H1 (cell line): ENCODE results near the gene TGFBR2. TPM values are rescaled to one million over a fixed set of nuclear protein-coding genes. Genes with fewer than 3 reads are reported as not detected.

Source experiments
- CTCF ChIA-PET: fragments of 300-600 bp; sonication (Branson Sonifier 250); formaldehyde crosslinking; loops from one replicate; lab custom pipeline; 2021; ENCODE audit not compliant: partially characterized antibody; lab: Charles Lee
- POLR2A ChIA-PET: fragments of 300-600 bp; sonication (Branson Sonifier 250); formaldehyde crosslinking; loops from one replicate; lab custom pipeline; 2021; ENCODE audit warnings: inconsistent platforms; ENCODE audit not compliant: partially characterized antibody; lab: Charles Lee
- DNase-seq, 2 experiments: peaks; one replicate each; pipeline versions ENCODE4 v3.0.0 to v3.0.0-alpha.2; 2010 to 2022; ENCODE audit warnings: low spot score in 2 of 2, low read depth in 1 of 2, mixed read lengths in 1 of 2
- FAIRE-seq: peaks from 2 replicates; lab custom pipeline; 2011; peaks lifted over from hg19 to GRCh38; lab: Jason Lieb, UNC
- H2AFZ ChIP-seq: 2 replicates; pipeline ENCODE4 v1.8.1; 2012; ENCODE audit warnings: low read length, inconsistent platforms
- H2AK5ac ChIP-seq: 2 replicates; pipeline ENCODE4 v1.6.1; 2013; ENCODE audit warnings: low read depth, low read length
- H2BK120ac ChIP-seq: replicated peaks from 2 replicates; pipeline ENCODE3; 2013; ENCODE audit warnings: low read depth, low read length, inconsistent platforms
- H2BK12ac ChIP-seq: 2 replicates; pipeline ENCODE4 v1.6.1; 2013; ENCODE audit warnings: low read depth, low read length
- H2BK15ac ChIP-seq: 2 replicates; pipeline ENCODE4 v1.6.1; 2013; ENCODE audit warnings: low read length
- H2BK20ac ChIP-seq: 2 replicates; pipeline ENCODE4 v1.6.1; 2013; ENCODE audit warnings: low read length
- H2BK5ac ChIP-seq: 2 replicates; pipeline ENCODE4 v1.6.1; 2013; ENCODE audit warnings: low read depth, low read length
- H3K14ac ChIP-seq: 2 replicates; pipeline ENCODE4 v1.6.1; 2013; ENCODE audit warnings: inconsistent platforms; ENCODE audit not compliant: insufficient read length
- H3K18ac ChIP-seq: 2 replicates; pipeline ENCODE4 v1.6.1; 2013; ENCODE audit warnings: low read length; ENCODE audit errors: extremely low read depth
- H3K23ac ChIP-seq: 2 replicates; pipeline ENCODE4 v1.6.1; 2013; ENCODE audit warnings: inconsistent platforms; ENCODE audit not compliant: insufficient read length
- H3K23me2 ChIP-seq: 2 replicates; pipeline ENCODE4 v1.6.1; 2013; ENCODE audit warnings: low read depth, low read length
- H3K27ac ChIP-seq: 2 replicates; pipeline ENCODE4 v1.6.1; 2011; ENCODE audit warnings: low read depth, low read length, inconsistent platforms
- H3K27me3 ChIP-seq, 4 experiments: replicated peaks in 1 of 4; 1 replicate in 1 of 4; 2 replicates in 3 of 4; pipeline versions ENCODE4 v1.6.1 to v1.8.1; 2011 to 2013; ENCODE audit warnings: low read length in 3 of 4, mild to moderate bottlenecking in 3 of 4, inconsistent platforms in 2 of 4, mixed read lengths in 2 of 4, moderate library complexity in 1 of 4; ENCODE audit not compliant: control insufficient read depth in 3 of 4, insufficient read depth in 3 of 4; ENCODE audit errors: extremely low read depth in 1 of 4
- H3K36me3 ChIP-seq, 4 experiments: 2 replicates each; pipeline versions ENCODE4 v1.6.1 to v1.8.1; 2011 to 2013; ENCODE audit warnings: mild to moderate bottlenecking in 4 of 4, low read length in 3 of 4, moderate library complexity in 2 of 4, control low read depth in 1 of 4, inconsistent platforms in 1 of 4; ENCODE audit not compliant: insufficient read depth in 4 of 4, control insufficient read depth in 2 of 4
- H3K4ac ChIP-seq: replicated peaks from 2 replicates; pipeline ENCODE3; 2013; ENCODE audit warnings: low read length, low read depth, mixed read lengths, inconsistent platforms; ENCODE audit not compliant: insufficient read length
- H3K4me1 ChIP-seq, 4 experiments: replicated peaks in 1 of 4; 1 replicate in 1 of 4; 2 replicates in 3 of 4; pipeline versions ENCODE4 v1.6.1 to v1.8.1; 2011 to 2013; ENCODE audit warnings: low read length in 3 of 4, inconsistent platforms in 2 of 4, mixed read lengths in 1 of 4; ENCODE audit not compliant: insufficient read depth in 4 of 4, control insufficient read depth in 3 of 4
- H3K4me2 ChIP-seq, 2 experiments: 2 replicates each; pipeline versions ENCODE4 v1.6.1 to v1.8.1; 2011 to 2013; ENCODE audit warnings: low read depth in 2 of 2, low read length in 2 of 2, control low read depth in 1 of 2, inconsistent platforms in 1 of 2, mild to moderate bottlenecking in 1 of 2; ENCODE audit not compliant: insufficient read depth in 1 of 2
- H3K4me3 ChIP-seq, 4 experiments: fragments of 200-600, 300-600 bp in 1 of 4; sonication (generic), shearing (Covaris generic), sonication (Bioruptor Twin) in 1 of 4; 2 replicates each; pipeline versions ENCODE4 v1.5.1 to v1.8.1; 2011 to 2016; ENCODE audit warnings: low read length in 4 of 4, low read depth in 3 of 4, control low read depth in 2 of 4, inconsistent platforms in 2 of 4, mild to moderate bottlenecking in 2 of 4, mixed read lengths in 1 of 4, moderate library complexity in 1 of 4; ENCODE audit not compliant: insufficient read depth in 2 of 4; ENCODE audit errors: extremely low read depth in 1 of 4
- H3K56ac ChIP-seq: replicated peaks from 2 replicates; pipeline ENCODE3; 2013; ENCODE audit warnings: low read depth, mild to moderate bottlenecking, mixed read lengths, low read length, inconsistent platforms; ENCODE audit not compliant: insufficient read length
- H3K79me1 ChIP-seq: 2 replicates; pipeline ENCODE4 v1.6.1; 2013; ENCODE audit warnings: low read depth, low read length, control low read depth
- H3K79me2 ChIP-seq, 2 experiments: 2 replicates each; pipeline versions ENCODE4 v1.6.1 to v1.8.1; 2012 to 2013; ENCODE audit warnings: low read length in 2 of 2, mild to moderate bottlenecking in 2 of 2, inconsistent platforms in 1 of 2; ENCODE audit not compliant: insufficient read depth in 2 of 2, control insufficient read depth in 1 of 2
- H3K9ac ChIP-seq, 4 experiments: replicated peaks in 1 of 4; 1 replicate in 1 of 4; 2 replicates in 3 of 4; pipeline versions ENCODE4 v1.6.1 to v1.8.1; 2011 to 2013; ENCODE audit warnings: low read depth in 3 of 4, low read length in 3 of 4, control low read depth in 2 of 4, mild to moderate bottlenecking in 2 of 4, moderate library complexity in 2 of 4, inconsistent platforms in 1 of 4; ENCODE audit errors: extremely low read depth in 1 of 4
- H3K9me3 ChIP-seq, 2 experiments: 2 replicates each; pipeline versions ENCODE4 v1.6.1 to v1.8.1; 2012 to 2013; ENCODE audit warnings: mild to moderate bottlenecking in 2 of 2, moderate library complexity in 2 of 2, control low read depth in 1 of 2, inconsistent platforms in 1 of 2, low read depth in 1 of 2, low read length in 1 of 2, mixed read lengths in 1 of 2; ENCODE audit not compliant: insufficient read depth in 2 of 2
- H4K20me1 ChIP-seq, 2 experiments: replicated peaks in 1 of 2; 2 replicates each; pipeline versions ENCODE3 to v1.8.1; 2011 to 2013; ENCODE audit warnings: inconsistent platforms in 2 of 2, low read length in 2 of 2, mild to moderate bottlenecking in 1 of 2; ENCODE audit not compliant: insufficient read depth in 2 of 2, control insufficient read depth in 1 of 2
- H4K5ac ChIP-seq: 2 replicates; pipeline ENCODE4 v1.6.1; 2013; ENCODE audit warnings: low read length, low read depth, mixed read lengths, inconsistent platforms; ENCODE audit not compliant: insufficient read length
- H4K8ac ChIP-seq: 2 replicates; pipeline ENCODE4 v1.8.0; 2013; ENCODE audit warnings: mild to moderate bottlenecking, moderate library complexity, low read length, inconsistent platforms; ENCODE audit not compliant: insufficient read depth; ENCODE audit errors: extremely low read depth
- H4K91ac ChIP-seq: replicated peaks from 2 replicates; pipeline ENCODE3; 2013; ENCODE audit warnings: low read length, mixed read lengths, inconsistent platforms; ENCODE audit not compliant: insufficient read length
- ASH2L ChIP-seq: fragments of 200-600, 300-600 bp; sonication (generic); IDR thresholded peaks from one replicate; pipeline ENCODE4 v1.7.1; 2017; ENCODE audit warnings: low read length
- BCL11A ChIP-seq, 2 experiments: IDR thresholded peaks; one replicate each; pipeline ENCODE4 v1.6.1; 2011; ENCODE audit warnings: low read depth in 2 of 2, low read length in 2 of 2, mild to moderate bottlenecking in 2 of 2
- CHD1 ChIP-seq: IDR thresholded peaks from 2 replicates; pipeline ENCODE4 v1.6.1; 2012; ENCODE audit warnings: low read depth, low read length, improper control_type of control experiment
- EGR1 ChIP-seq: IDR thresholded peaks from 2 replicates; pipeline ENCODE4 v1.6.1; 2011; ENCODE audit warnings: low read depth, low read length, borderline replicate concordance
- EP300 ChIP-seq, 2 experiments: IDR thresholded peaks; 1 replicate in 1 of 2; 2 replicates in 1 of 2; pipeline ENCODE4 v1.6.1; 2011 to 2012; ENCODE audit warnings: low read depth in 2 of 2, low read length in 2 of 2, mild to moderate bottlenecking in 2 of 2, borderline replicate concordance in 1 of 2, inconsistent platforms in 1 of 2, moderate library complexity in 1 of 2
- GABPA ChIP-seq: IDR thresholded peaks from 2 replicates; pipeline ENCODE4 v1.6.1; 2011; ENCODE audit warnings: mild to moderate bottlenecking, low read length, moderate library complexity, borderline replicate concordance; ENCODE audit not compliant: insufficient read depth
- GTF2F1 ChIP-seq: IDR thresholded peaks from 2 replicates; pipeline ENCODE4 v1.6.1; 2012; ENCODE audit warnings: low read depth, low read length, improper control_type of control experiment, borderline replicate concordance
- JUND ChIP-seq: IDR thresholded peaks from 2 replicates; pipeline ENCODE4 v1.6.1; 2011; ENCODE audit warnings: mild to moderate bottlenecking, improper control_type of control experiment, low read length
- KDM1A ChIP-seq: fragments of 200-600, 300-600 bp; sonication (generic); IDR thresholded peaks from 2 replicates; pipeline ENCODE4 v1.7.1; 2016; ENCODE audit warnings: mild to moderate bottlenecking, low read length, borderline replicate concordance
- KDM5A ChIP-seq: fragments of 200-600 bp; IDR thresholded peaks from 2 replicates; pipeline ENCODE4 v1.7.1; 2012; ENCODE audit warnings: mild to moderate bottlenecking, low read length, inconsistent platforms, mixed read lengths
- RBBP5 ChIP-seq: IDR thresholded peaks from 2 replicates; pipeline ENCODE4 v1.7.1; 2012; ENCODE audit warnings: low read depth, mild to moderate bottlenecking, inconsistent platforms, low read length, moderate library complexity, borderline replicate concordance
- SAP30 ChIP-seq: fragments of 300-600 bp; sonication (generic); IDR thresholded peaks from 2 replicates; pipeline ENCODE4 v1.7.1; 2012; ENCODE audit warnings: low read length, moderate library complexity, mild to moderate bottlenecking, inconsistent platforms; ENCODE audit not compliant: insufficient read depth, insufficient replicate concordance
- SIX5 ChIP-seq: IDR thresholded peaks from 2 replicates; pipeline ENCODE4 v1.6.1; 2011; ENCODE audit warnings: mild to moderate bottlenecking, low read depth, low read length
- TEAD4 ChIP-seq: IDR thresholded peaks from 2 replicates; pipeline ENCODE4 v1.6.1; 2012; ENCODE audit warnings: low read depth, low read length, inconsistent platforms, mixed read lengths
- YY1 ChIP-seq: IDR thresholded peaks from 2 replicates; pipeline ENCODE4 v1.6.1; 2011; ENCODE audit warnings: low read depth, mild to moderate bottlenecking, low read length
- WGBS, 2 experiments: shearing (Covaris generic) in 1 of 2; methylation state at CpG; one replicate each; pipeline versions ENCODE4 v1.1.6 to v1.1.7; 2013 to 2015; ENCODE audit warnings: low lambda C conversion rate in 2 of 2, mixed read lengths in 2 of 2, inconsistent platforms in 1 of 2, low coverage in 1 of 2, missing lambda C conversion rate in 1 of 2; ENCODE audit not compliant: insufficient replicate concordance in 2 of 2, insufficient coverage in 1 of 2, insufficient read length in 1 of 2; ENCODE audit errors: extremely low coverage in 1 of 2, missing lambda C conversion rate in 1 of 2; 5-methylcytosine and 5-hydroxymethylcytosine counted together
- polyA plus RNA-seq, 7 experiments: library from polyadenylated mRNA; depleted of rRNA in 3 of 7; stranded (reverse) in 5 of 7; unstranded in 2 of 7; fragments of >200 nt in 5 of 7; fragments of 200-250 nt in 2 of 7; gene quantifications; 1 replicate in 5 of 7; 2 replicates in 1 of 7; 4 replicates in 1 of 7; pipeline versions ENCODE4 v1.2.1 to v1.2.3, GENCODE V29; 2011 to 2013; ENCODE audit warnings: missing spikeins in 2 of 7, mixed read lengths in 2 of 7
- total RNA-seq: library from RNA; stranded (reverse); fragmentation: NEBNext Ultra II Directional; extraction: Animal tissue kit (Norgen Biotek cat#: 25700); gene quantifications from 2 replicates; pipeline ENCODE4 v1.2.1, GENCODE V29; 2021

TGFBR2 gene
- total and polyA plus RNA-seq, 2 of the 8 experiments (the other 6 are each of a cell fraction or from before 2014, with no cell fraction given) = 4.2 to 7.4 TPM

- Histone ChIP-seq H2AK5ac (no peak overlapping the region), H2BK5ac (no peak overlapping the region), H3K4ac (no peak overlapping the region), H4K91ac (no peak overlapping the region), H2BK120ac (no peak overlapping the region), H4K20me1 (peaks cover 0 to 3% of the 10 kb centered on the region in 2 experiments), H3K14ac (no peak overlapping the region), H3K4me2 (peak overlapping the region; percentile 12 to 21; a peak in 1 of 4 replicates), H3K23ac (no peak overlapping the region), H3K9ac (no peak overlapping the region), H3K18ac (no peak overlapping the region), H2BK12ac (no peak overlapping the region), H3K27ac (no peak overlapping the region), H3K23me2 (peaks cover 6% of the 10 kb centered on the region; the same call in 1 of the 2 replicates), H2AFZ (no peak overlapping the region), H2BK15ac (no peak overlapping the region), H2BK20ac (no peak overlapping the region), H3K9me3 (no peaks in the 10 kb centered on the region), H3K4me1 (peaks cover 0 to 11% (median 2%) of the 10 kb centered on the region in 4 experiments; a peak in 5 of 7 replicates), H4K8ac (no peak overlapping the region), H3K79me1 (peaks cover 12% of the 10 kb centered on the region), H3K27me3 (peaks cover 0 to 3% (median 0%) of the 10 kb centered on the region in 4 experiments; a peak in 1 of 7 replicates), H3K36me3 (no peaks in the 10 kb centered on the region), H3K4me3 (peak overlapping the region in 1 of 4 experiments; percentile 16; a peak in 1 of 8 replicates), H3K79me2 (peaks cover 10 to 62% of the 10 kb centered on the region in 2 experiments), H3K56ac (no peak overlapping the region), H4K5ac (no peak overlapping the region)
- 90% methylated on average over 2 of the region's 2 CpGs; no CpG with 5 or more reads in 1 of the 2 experiments for WGBS, 2 experiments
- DNase-seq (no peak), FAIRE-seq (no peak)
- ChIA-PET CTCF (no interaction called here), POLR2A (interaction anchor here (1.2 kb wide), 1 partner anchor 29 kb away, joined by 4 read pairs; no protein-coding TSS in a partner anchor)
- TF ChIP-seq BCL11A (IDR thresholded peaks at IDR 0.05; ENCODE audit: low read depth in 2 of 2, low read length in 2 of 2) = no peak
- no peak for TF ChIP-seq EGR1
- no peak for TF ChIP-seq YY1
- TF ChIP-seq GABPA = no peak
- TF ChIP-seq TEAD4 = no peak
- TF ChIP-seq RBBP5 = no peak
- TF ChIP-seq CHD1 = no peak
- TF ChIP-seq KDM5A = no peak
- TF ChIP-seq SAP30 = no peak
- TF ChIP-seq SIX5 = no peak
- no peak for TF ChIP-seq KDM1A
- no peak for TF ChIP-seq GTF2F1
- no peak for TF ChIP-seq EP300 (IDR thresholded peaks at IDR 0.05; ENCODE audit: borderline replicate concordance in 1 of 2, low read depth in 2 of 2, low read length in 2 of 2)
- TF ChIP-seq JUND = no peak
- no peak for TF ChIP-seq ASH2L
Measured at GRCh38 chr3:30608598-30608947, 2.2 kb downstream of the TGFBR2 start.
